B cell (primary cell): Measurements from ENCODE around the gene FCHO2. TPM values are rescaled to one million over a fixed set of nuclear protein-coding genes. Genes with fewer than 3 reads are reported as not detected.

Experiments used
- ATAC-seq: fragments of 200-7000 bp; cut with Tn5 transposase; one replicate; pipeline ENCODE4 v1.10.0; 2021; ENCODE audit warnings: low read depth, mild to moderate bottlenecking, moderate number of reproducible peaks, moderate library complexity
- CTCF ChIA-PET: fragments of 350-600 bp; sonication (Branson Sonifier 250); formaldehyde crosslinking; loops from one replicate; lab custom pipeline; 2021; ENCODE audit warnings: antibody characterized with exemption, inconsistent platforms; lab: Charles Lee
- POLR2A ChIA-PET: fragments of 350-600 bp; sonication (Branson Sonifier 250); formaldehyde crosslinking; loops from one replicate; lab custom pipeline; 2021; ENCODE audit warnings: antibody characterized with exemption; lab: Charles Lee
- DNase-seq: peaks from one replicate; pipeline ENCODE4 v3.0.0; 2013
- H2AFZ ChIP-seq: 2 replicates; pipeline ENCODE4 v1.6.1; 2012; ENCODE audit warnings: mild to moderate bottlenecking, low read depth, low read length; ENCODE audit not compliant: insufficient read depth, poor library complexity, severe bottlenecking
- H3K27ac ChIP-seq, 2 donors: 1 replicate in 1 of 2; 2 replicates in 1 of 2; pipeline ENCODE4 v1.5.1; 2012 to 2013; ENCODE audit warnings: low read length in 2 of 2, mild to moderate bottlenecking in 2 of 2, moderate library complexity in 1 of 2
- H3K27me3 ChIP-seq, 4 experiments: fragments of 200-600 bp in 1 of 4; sonication (generic) in 1 of 4; replicated peaks in 1 of 4; 1 replicate in 2 of 4; 2 replicates in 2 of 4; pipeline versions ENCODE4 v1.6.1 to v1.7.0; 2013 to 2016; ENCODE audit warnings: low read length in 3 of 4, mild to moderate bottlenecking in 2 of 4, mixed read lengths in 1 of 4, moderate library complexity in 1 of 4; ENCODE audit not compliant: insufficient read depth in 4 of 4, control insufficient read depth in 3 of 4; ENCODE audit errors: control extremely low read depth in 1 of 4
- H3K36me3 ChIP-seq, 2 experiments: replicated peaks in 1 of 2; 1 replicate in 1 of 2; 2 replicates in 1 of 2; pipeline versions ENCODE4 v1.6.1 to v1.7.1; 2013; ENCODE audit warnings: low read length in 1 of 2; ENCODE audit not compliant: insufficient read depth in 2 of 2, control insufficient read depth in 1 of 2; ENCODE audit errors: control extremely low read depth in 1 of 2, extremely low read depth in 1 of 2
- H3K4me1 ChIP-seq, 2 donors: fragments of 200-600 bp in 1 of 2; sonication (generic) in 1 of 2; 1 replicate in 1 of 2; 2 replicates in 1 of 2; pipeline versions ENCODE4 v1.5.1 to v1.6.1; 2013 to 2017; ENCODE audit warnings: low read length in 2 of 2; ENCODE audit not compliant: control insufficient read depth in 2 of 2, insufficient read depth in 2 of 2
- H3K4me2 ChIP-seq: replicated peaks from 2 replicates; pipeline ENCODE3; 2012; ENCODE audit warnings: mild to moderate bottlenecking, low read depth, low read length; ENCODE audit not compliant: poor library complexity, severe bottlenecking
- H3K4me3 ChIP-seq, 5 experiments: fragments of 200-600 bp in 1 of 5; sonication (generic) in 1 of 5; 1 replicate in 3 of 5; 2 replicates in 2 of 5; pipeline versions ENCODE4 v1.5.1 to v1.7.0; 2011 to 2016; ENCODE audit warnings: low read length in 4 of 5, mild to moderate bottlenecking in 4 of 5, low read depth in 2 of 5, control low read depth in 1 of 5, moderate library complexity in 1 of 5; ENCODE audit not compliant: insufficient read depth in 1 of 5; ENCODE audit errors: control extremely low read depth in 1 of 5, extremely low read depth in 1 of 5
- H3K79me2 ChIP-seq: fragments of 200-600 bp; sonication (generic); one replicate; pipeline ENCODE4 v1.6.0; 2016; ENCODE audit warnings: low read length; ENCODE audit not compliant: control insufficient read depth, insufficient read depth
- H3K9ac ChIP-seq: fragments of 200-600 bp; sonication (generic); 2 replicates; pipeline ENCODE4 v1.6.1; 2017; ENCODE audit warnings: mild to moderate bottlenecking, low read length, moderate library complexity
- H3K9me3 ChIP-seq, 3 donors: one replicate each; pipeline versions ENCODE4 v1.6.1 to v1.7.1; 2013; ENCODE audit warnings: low read length in 2 of 3; ENCODE audit not compliant: control insufficient read depth in 2 of 3, insufficient read depth in 1 of 3; ENCODE audit errors: control extremely low read depth in 1 of 3
- H4K20me1 ChIP-seq: 2 replicates; pipeline ENCODE4 v1.6.0; 2012; ENCODE audit warnings: mild to moderate bottlenecking, low read length; ENCODE audit not compliant: insufficient read depth, control insufficient read depth, poor library complexity, severe bottlenecking
- H3K27ac Mint-ChIP-seq: one replicate; pipeline ENCODE4 v1.8.0; 2021; ENCODE audit warnings: mixed read lengths
- H3K27me3 Mint-ChIP-seq: one replicate; pipeline ENCODE4 v1.8.0; 2021; ENCODE audit warnings: mixed read lengths
- H3K4me1 Mint-ChIP-seq: one replicate; pipeline ENCODE4 v1.8.0; 2021; ENCODE audit warnings: mixed read lengths
- H3K4me3 Mint-ChIP-seq: one replicate; pipeline ENCODE4 v1.8.0; 2021; ENCODE audit warnings: mixed read lengths
- H3K9me3 Mint-ChIP-seq: one replicate; pipeline ENCODE4 v1.8.0; 2022; ENCODE audit warnings: mixed read lengths; ENCODE audit not compliant: insufficient read depth
- CTCF ChIP-seq: fragments of 200-600 bp; IDR thresholded peaks from one replicate; pipeline ENCODE4 v1.8.0; 2022; ENCODE audit warnings: antibody characterized with exemption, mild to moderate bottlenecking
- EZH2 ChIP-seq: IDR thresholded peaks from 2 replicates; pipeline ENCODE4 v1.6.1; 2012; ENCODE audit warnings: borderline replicate concordance, low read depth, mild to moderate bottlenecking, moderate library complexity, low read length; ENCODE audit not compliant: insufficient read depth, poor library complexity, severe bottlenecking
- WGBS: methylation state at CpG from one replicate; pipeline ENCODE4 v1.1.5; 2013; ENCODE audit warnings: missing lambda C conversion rate; ENCODE audit not compliant: insufficient coverage; 5-methylcytosine and 5-hydroxymethylcytosine counted together
- intact Hi-C: fragments of 100-400 bp; cut with micrococcal nuclease; formaldehyde crosslinking; loops from one replicate; pipeline ENCODE4 v1.10.0; 2022
- polyA plus RNA-seq: library from polyadenylated mRNA; depleted of rRNA; stranded (reverse); fragments of >200 nt; gene quantifications from 2 replicates; pipeline ENCODE4 v1.2.3, GENCODE V29; 2012
- total RNA-seq, 2 donors: library from RNA; stranded (reverse); fragments of 120-200 nt in 1 of 2; gene quantifications; 1 replicate in 1 of 2; 2 replicates in 1 of 2; pipeline versions ENCODE4 v1.2.3 to v1.2.4, GENCODE V29; 2013 to 2022

Gene FCHO2
- total and polyA plus RNA-seq, 2 donors (not counting 1 experiment from before 2014, with no cell fraction given) = 1.5 to 11.0 TPM

DNA sequence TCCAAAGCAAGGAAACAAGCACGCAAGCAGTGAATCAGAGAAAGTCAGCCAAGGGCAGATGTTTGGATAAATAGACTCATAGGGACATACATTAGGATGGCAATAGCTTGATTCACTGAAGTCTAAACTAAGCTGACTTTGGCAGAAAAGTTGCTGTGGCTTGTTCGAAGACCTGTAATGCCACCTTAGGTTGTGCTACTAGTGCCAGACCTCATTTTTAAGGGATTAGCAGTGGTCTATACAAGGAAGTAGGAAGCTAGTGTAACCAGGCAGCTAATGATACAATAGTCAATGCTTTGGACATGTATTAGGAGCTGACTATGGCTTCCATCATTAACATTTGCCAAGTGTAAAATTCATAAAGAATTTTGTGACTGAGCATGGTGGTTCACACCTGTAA, 63.1 kb downstream of the FCHO2 start:
- Histone ChIP-seq H3K4me3 (no peak overlapping the region), H3K4me1 (no peaks in the 10 kb centered on the region), H3K4me2 (no peak overlapping the region), H3K27me3 (no peaks in the 10 kb centered on the region), H3K9me3 (no peaks in the 10 kb centered on the region), H3K27ac (no peak overlapping the region), H3K79me2 (no peaks in the 10 kb centered on the region), H4K20me1 (no peaks in the 10 kb centered on the region), H3K9ac (no peak overlapping the region), H3K36me3 (no peaks in the 10 kb centered on the region), H2AFZ (no peak overlapping the region)
- no peaks in the 10 kb centered on the region for H3K27me3 Mint-ChIP-seq
- ATAC-seq = no peak
- intact Hi-C loops = no loop called here
- CTCF ChIA-PET = no interaction called here
- TF ChIP-seq EZH2 = no peak
- TF ChIP-seq CTCF = no peak
- POLR2A ChIA-PET = no interaction called here
- no peak overlapping the region for H3K27ac Mint-ChIP-seq
- no peaks in the 10 kb centered on the region for H3K9me3 Mint-ChIP-seq
- no peak overlapping the region for H3K4me3 Mint-ChIP-seq
- WGBS = 100% methylated on average over 2 of the region's 2 CpGs
- H3K4me1 Mint-ChIP-seq = no peaks in the 10 kb centered on the region
- DNase-seq = no peak

DNA sequence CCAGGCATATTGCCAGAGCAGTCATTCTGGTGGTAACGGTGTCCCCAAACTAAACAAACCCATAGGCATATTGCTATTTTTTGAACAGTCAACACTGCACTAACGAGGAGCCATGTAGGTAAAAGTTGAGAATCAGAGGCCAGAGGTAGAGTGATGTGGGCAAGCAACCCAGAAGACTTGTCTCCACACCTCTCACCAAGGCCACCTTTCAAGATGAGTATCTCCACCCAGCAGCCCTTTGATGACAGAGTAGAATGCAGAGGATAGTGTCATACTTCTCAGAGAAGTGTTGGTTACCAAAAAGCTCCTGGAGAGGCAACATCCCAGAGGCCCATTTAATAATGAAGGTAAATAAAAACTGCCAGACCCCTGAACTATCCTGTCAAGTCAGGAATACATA, 63.9 kb downstream of the FCHO2 start:
- TF ChIP-seq EZH2 (no peak), CTCF (no peak)
- Mint-ChIP-seq H3K4me3 (no peak overlapping the region), H3K4me1 (no peaks in the 10 kb centered on the region), H3K27ac (no peak overlapping the region), H3K9me3 (no peaks in the 10 kb centered on the region), H3K27me3 (no peaks in the 10 kb centered on the region)
- DNase-seq = no peak
- Histone ChIP-seq H3K27ac (no peak overlapping the region), H3K27me3 (no peaks in the 10 kb centered on the region), H4K20me1 (no peaks in the 10 kb centered on the region), H3K79me2 (no peaks in the 10 kb centered on the region), H2AFZ (no peak overlapping the region), H3K36me3 (no peaks in the 10 kb centered on the region), H3K9ac (no peak overlapping the region), H3K4me2 (no peak overlapping the region), H3K4me3 (no peak overlapping the region), H3K4me1 (no peaks in the 10 kb centered on the region), H3K9me3 (no peaks in the 10 kb centered on the region)
- CTCF ChIA-PET = no interaction called here
- intact Hi-C loops = no loop called here
- ATAC-seq = no peak
- WGBS = no CpG with 5 or more reads among the region's 2 CpGs
- POLR2A ChIA-PET = no interaction called here
